Suprapubic skin (tissue), 4 donors: ENCODE results near the gene RPH3AL. TPM values are rescaled to one million over a fixed set of nuclear protein-coding genes. Genes with fewer than 3 reads are reported as not detected.

Experiments used
- DNase-seq, 2 donors: peaks; one replicate each; pipeline ENCODE4 v3.0.0-alpha.2; 2019; ENCODE audit warnings: low spot score in 2 of 2
- H3K27ac ChIP-seq: fragments of 200-600 bp; sonication (generic); one replicate; pipeline ENCODE4 v1.5.1; 2019
- H3K27me3 ChIP-seq: fragments of 200-600 bp; sonication (generic); one replicate; pipeline ENCODE4 v1.5.1; 2019
- H3K36me3 ChIP-seq: fragments of 200-600 bp; sonication (generic); one replicate; pipeline ENCODE4 v1.5.1; 2019
- H3K4me1 ChIP-seq: fragments of 200-600 bp; sonication (generic); one replicate; pipeline ENCODE4 v1.5.1; 2019
- H3K4me3 ChIP-seq: fragments of 200-600 bp; sonication (generic); one replicate; pipeline ENCODE4 v1.5.1; 2019; ENCODE audit warnings: mild to moderate bottlenecking
- H3K9me3 ChIP-seq: fragments of 200-600 bp; sonication (generic); one replicate; pipeline ENCODE4 v1.5.1; 2019
- EP300 ChIP-seq: sonication (generic); formaldehyde crosslinking; IDR thresholded peaks from one replicate; pipeline ENCODE4 v1.6.1; 2017; ENCODE audit warnings: antibody characterized with exemption
- POLR2A ChIP-seq, 2 donors: fragments of 450-650 bp; IDR thresholded peaks; one replicate each; pipeline ENCODE4 v1.6.1; 2017; ENCODE audit warnings: antibody characterized with exemption in 2 of 2, mild to moderate bottlenecking in 2 of 2, moderate library complexity in 2 of 2
- POLR2AphosphoS5 ChIP-seq, 3 donors: sonication (generic); formaldehyde crosslinking; IDR thresholded peaks; one replicate each; pipeline ENCODE4 v1.6.1; 2017; ENCODE audit warnings: antibody characterized with exemption in 3 of 3
- WGBS: methylation state at CpG from one replicate; pipeline ENCODE4 v1.1.5; 2018; 5-methylcytosine and 5-hydroxymethylcytosine counted together
- total RNA-seq, 4 donors: library from RNA; depleted of rRNA; stranded (reverse); fragments of >200 nt; gene quantifications; one replicate each; pipeline ENCODE4 v1.1.0, GENCODE V29; 2016
- TF ChIP-seq, protein P1 (sequence below), 2 donors: fragments of 200-600 bp in 1 of 2; fragments of 450-650 bp in 1 of 2; sonication (generic) in 1 of 2; IDR thresholded peaks; one replicate each; pipeline ENCODE4 v1.5.1; 2016 to 2019; ENCODE audit warnings: antibody characterized with exemption in 2 of 2, mild to moderate bottlenecking in 1 of 2, moderate library complexity in 1 of 2

RPH3AL gene
- total RNA-seq, 4 donors from 2014 or later: 1.7 to 39.5 (median 10.9) TPM

DNA sequence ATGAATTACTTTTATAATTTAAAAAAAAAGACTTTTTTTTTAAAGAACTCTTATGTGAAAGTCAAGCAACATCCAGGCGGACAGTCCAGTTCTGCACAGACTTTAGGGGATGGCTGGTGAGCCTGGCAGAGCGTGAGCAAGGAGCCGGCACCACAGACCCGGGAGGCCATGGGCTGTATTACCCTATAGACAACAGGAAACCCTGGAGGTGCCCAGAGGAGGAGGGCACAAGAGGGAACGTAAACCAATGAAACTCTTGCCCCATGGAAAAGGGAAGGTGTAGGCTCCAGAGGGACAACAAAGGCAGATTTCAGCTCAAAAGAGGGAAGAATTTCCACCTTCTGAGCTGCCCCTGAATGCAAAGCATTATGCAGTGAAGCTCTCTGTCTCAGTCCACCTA lies 25.5 kb upstream of the RPH3AL start:
- Histone ChIP-seq H3K27me3 (no peaks in the 10 kb centered on the region), H3K27ac (no peak overlapping the region), H3K36me3 (no peaks in the 10 kb centered on the region), H3K9me3 (no peaks in the 10 kb centered on the region), H3K4me1 (peaks cover 12% of the 10 kb centered on the region), H3K4me3 (no peak overlapping the region)
- TF ChIP-seq, protein P1, sequence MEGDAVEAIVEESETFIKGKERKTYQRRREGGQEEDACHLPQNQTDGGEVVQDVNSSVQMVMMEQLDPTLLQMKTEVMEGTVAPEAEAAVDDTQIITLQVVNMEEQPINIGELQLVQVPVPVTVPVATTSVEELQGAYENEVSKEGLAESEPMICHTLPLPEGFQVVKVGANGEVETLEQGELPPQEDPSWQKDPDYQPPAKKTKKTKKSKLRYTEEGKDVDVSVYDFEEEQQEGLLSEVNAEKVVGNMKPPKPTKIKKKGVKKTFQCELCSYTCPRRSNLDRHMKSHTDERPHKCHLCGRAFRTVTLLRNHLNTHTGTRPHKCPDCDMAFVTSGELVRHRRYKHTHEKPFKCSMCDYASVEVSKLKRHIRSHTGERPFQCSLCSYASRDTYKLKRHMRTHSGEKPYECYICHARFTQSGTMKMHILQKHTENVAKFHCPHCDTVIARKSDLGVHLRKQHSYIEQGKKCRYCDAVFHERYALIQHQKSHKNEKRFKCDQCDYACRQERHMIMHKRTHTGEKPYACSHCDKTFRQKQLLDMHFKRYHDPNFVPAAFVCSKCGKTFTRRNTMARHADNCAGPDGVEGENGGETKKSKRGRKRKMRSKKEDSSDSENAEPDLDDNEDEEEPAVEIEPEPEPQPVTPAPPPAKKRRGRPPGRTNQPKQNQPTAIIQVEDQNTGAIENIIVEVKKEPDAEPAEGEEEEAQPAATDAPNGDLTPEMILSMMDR (IDR thresholded peaks at IDR 0.05): no peak
- TF ChIP-seq POLR2A (IDR thresholded peaks at IDR 0.05) (no peak), EP300 (no peak), POLR2AphosphoS5 (IDR thresholded peaks at IDR 0.05) (no peak)
- WGBS: 85% methylated on average over 5 of the region's 5 CpGs
- DNase-seq: no peak

DNA sequence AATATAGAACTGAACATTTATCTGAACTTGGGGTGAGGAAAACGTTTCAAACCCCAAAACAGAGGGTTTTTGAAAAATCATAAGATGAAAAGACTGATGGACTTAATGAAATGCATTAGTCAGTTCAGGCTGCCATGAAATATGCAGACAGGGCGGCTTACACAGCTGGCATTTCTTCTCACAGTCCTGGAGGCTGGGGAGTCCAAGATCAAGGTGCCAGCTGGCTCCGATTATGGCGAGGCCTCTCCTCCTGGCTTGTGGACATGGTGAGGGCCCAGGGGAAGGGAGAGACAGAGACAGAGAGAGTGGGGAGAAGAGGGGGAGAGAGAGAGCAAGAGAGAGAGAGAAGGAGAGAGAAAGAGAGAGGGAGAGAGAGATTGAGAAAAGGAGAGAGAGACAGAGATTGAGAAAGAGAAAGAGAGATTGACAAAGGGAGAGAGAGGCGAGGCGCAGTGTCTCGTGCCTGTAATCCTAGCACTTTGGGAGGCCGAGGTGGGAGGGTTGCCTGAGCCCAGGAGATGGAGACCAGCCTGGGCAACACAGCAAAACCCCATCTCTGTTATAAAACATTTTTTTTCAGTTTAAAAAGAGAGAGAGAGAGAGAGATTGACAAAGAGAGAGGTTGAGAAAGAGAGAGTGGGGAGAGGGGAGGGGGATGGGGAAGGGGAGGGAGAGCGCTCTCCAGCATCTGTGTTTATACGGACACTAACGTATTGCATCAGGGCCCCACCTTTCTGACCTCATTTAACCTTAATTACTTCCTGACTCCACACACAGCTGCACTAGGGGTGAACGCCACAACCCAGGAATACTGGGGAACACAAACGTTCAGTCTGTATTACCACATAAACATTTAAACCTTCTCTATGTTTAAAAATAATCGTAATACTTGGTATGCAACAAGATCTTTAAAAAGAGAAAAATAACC lies 24.6 kb upstream of the RPH3AL start:
- no peak for DNase-seq
- Histone ChIP-seq H3K36me3 (no peaks in the 10 kb centered on the region), H3K27me3 (no peaks in the 10 kb centered on the region), H3K4me1 (peaks cover 12% of the 10 kb centered on the region), H3K9me3 (no peaks in the 10 kb centered on the region), H3K27ac (no peak overlapping the region), H3K4me3 (no peak overlapping the region)
- 45% methylated on average over 14 of the region's 14 CpGs for WGBS
- TF ChIP-seq POLR2AphosphoS5 (IDR thresholded peaks at IDR 0.05): no peak
- TF ChIP-seq, protein P1 (IDR thresholded peaks at IDR 0.05): no peak
- no peak for TF ChIP-seq POLR2A (IDR thresholded peaks at IDR 0.05)
- TF ChIP-seq EP300: no peak

DNA sequence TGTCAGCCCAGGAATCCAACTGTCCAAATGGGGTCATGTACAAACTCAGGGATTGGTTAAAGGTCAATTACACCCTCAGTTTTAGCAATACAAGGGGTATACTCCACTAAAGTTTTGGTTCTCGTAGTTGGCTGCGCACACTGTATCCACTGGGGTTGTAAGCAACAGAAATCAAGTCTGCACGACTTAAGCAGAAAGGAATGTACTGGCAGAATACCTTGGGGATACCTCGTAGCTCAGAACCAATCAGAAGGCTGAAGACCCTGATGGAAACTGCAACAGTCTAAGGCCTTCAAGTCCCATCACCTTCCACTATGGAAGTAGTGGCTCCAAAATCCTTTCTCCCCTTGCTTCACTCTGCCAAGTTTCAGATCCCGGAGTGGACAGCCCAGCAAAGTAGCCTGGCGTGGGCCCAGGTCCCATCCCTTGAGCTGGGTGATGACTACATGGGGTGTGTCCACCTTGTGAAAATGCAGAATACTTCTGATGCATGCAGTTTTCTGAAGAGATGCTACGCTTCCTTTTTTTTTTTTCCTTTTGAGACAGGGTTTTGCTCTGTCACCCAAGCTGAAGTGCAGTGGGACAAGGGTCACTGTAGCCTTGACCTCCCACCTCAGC lies 21.1 kb upstream of the RPH3AL start:
- no peak for DNase-seq
- Histone ChIP-seq H3K36me3 (no peaks in the 10 kb centered on the region), H3K9me3 (no peaks in the 10 kb centered on the region), H3K4me3 (no peak overlapping the region), H3K27ac (no peak overlapping the region), H3K4me1 (peaks cover 2% of the 10 kb centered on the region), H3K27me3 (no peaks in the 10 kb centered on the region)
- TF ChIP-seq EP300: no peak
- no peak for TF ChIP-seq POLR2AphosphoS5 (IDR thresholded peaks at IDR 0.05)
- TF ChIP-seq, protein P1 (IDR thresholded peaks at IDR 0.05): no peak
- TF ChIP-seq POLR2A (IDR thresholded peaks at IDR 0.05): no peak
- WGBS: 72% methylated on average over 7 of the region's 7 CpGs

DNA sequence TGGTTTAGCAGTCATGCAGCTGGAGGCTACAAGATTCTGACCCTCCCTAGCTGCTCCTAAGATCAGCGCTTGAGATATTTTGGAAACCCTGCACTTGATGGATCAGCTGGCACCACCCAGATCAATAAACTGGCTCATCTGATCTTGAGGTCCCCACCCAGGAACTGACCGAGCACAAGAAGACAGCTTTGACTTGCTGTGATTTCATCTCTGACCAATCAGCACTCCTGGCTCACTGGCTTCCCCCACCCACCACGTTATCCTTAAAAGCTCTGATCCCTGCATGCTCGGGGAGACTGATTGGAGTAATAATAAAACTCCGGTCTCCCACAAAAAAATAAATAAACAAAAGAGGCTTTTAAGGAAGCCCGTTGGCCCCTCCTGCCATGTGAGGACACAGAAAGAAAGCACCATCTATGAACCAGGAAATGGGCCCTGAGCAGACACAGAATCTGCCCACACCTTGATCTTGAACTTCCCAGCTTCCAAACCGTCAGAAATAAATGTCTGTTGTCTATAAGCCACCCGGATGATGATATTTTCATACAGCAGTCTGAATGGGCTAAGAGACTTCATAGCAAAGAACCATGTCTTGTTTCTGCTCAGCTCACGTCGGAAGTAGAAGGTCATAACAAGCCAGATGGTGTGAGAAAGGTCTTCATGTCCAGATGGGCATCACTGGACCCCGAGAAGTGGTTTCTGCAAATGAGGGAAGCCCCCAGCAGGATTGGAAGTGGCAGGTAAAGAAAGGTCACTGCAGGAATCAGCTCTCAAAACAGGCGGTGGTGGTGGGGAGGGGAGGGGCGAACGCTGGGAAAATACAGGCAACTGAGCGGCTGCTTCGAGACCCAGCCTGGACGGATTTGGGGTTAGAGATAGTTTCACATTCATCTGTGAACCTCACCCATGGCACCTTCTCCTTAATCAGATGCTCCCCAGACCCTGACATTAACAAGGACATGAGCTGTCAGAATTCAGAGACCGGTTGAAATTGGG lies 19.8 kb upstream of the RPH3AL start:
- Histone ChIP-seq H3K9me3 (no peaks in the 10 kb centered on the region), H3K27me3 (no peaks in the 10 kb centered on the region), H3K27ac (no peak overlapping the region), H3K4me1 (peaks cover 2% of the 10 kb centered on the region), H3K36me3 (no peaks in the 10 kb centered on the region), H3K4me3 (no peak overlapping the region)
- TF ChIP-seq POLR2AphosphoS5 (IDR thresholded peaks at IDR 0.05) (no peak), EP300 (no peak), POLR2A (IDR thresholded peaks at IDR 0.05) (no peak)
- TF ChIP-seq, protein P1 (IDR thresholded peaks at IDR 0.05): no peak
- no peak for DNase-seq
- WGBS: 75% methylated on average over 18 of the region's 18 CpGs
